Stimulated activated CD8-positive, alpha-beta memory T cell treated with anti-CD3 and anti-CD28 coated beads, Interleukin-12 subunit alpha, Interleukin-12 subunit beta, amount 100 ng/mL, for 4 hours (primary cell): ENCODE measurements around the gene GSE1.

Experiments used
- DNase-seq: peaks from one replicate; pipeline ENCODE4 v3.0.0-alpha.2; 2020; ENCODE audit warnings: low read depth

The GSE1 gene

GRCh38 chr16:85606904-85607303, 6.2 kb upstream of the GSE1 start:
- no peak for DNase-seq

DNA sequence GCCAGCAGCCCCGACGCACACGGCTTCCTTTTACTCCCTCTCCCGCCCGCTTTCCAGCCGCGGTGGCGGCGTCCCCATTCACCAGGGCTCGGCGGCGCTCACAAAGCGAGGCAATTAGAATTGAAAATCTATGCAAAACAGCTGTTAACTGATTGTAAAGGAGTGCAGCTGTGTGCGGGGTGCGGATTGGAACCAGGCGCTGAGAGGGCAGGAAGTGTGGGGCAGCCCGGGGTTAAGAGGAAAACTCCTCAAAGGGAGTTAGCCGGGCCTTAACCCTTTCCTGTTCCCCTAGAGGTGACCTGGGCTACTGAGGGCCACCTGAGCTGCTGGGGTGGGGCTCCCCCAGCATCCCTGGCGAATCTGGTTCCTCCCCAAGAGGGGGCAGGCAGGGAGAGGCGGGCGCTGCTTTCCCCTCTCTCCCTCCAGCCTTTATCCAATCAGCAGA, 5.8 kb upstream of the GSE1 start:
- DNase-seq, result no peak

GRCh38 chr16:85607796-85608514, 5.2 kb upstream of the GSE1 start:
- DNase-seq, result no peak

GRCh38 chr16:85608515-85608885, 4.6 kb upstream of the GSE1 start:
- DNase-seq, result no peak

GRCh38 chr16:85608887-85609286, 4.2 kb upstream of the GSE1 start:
- no peak for DNase-seq

DNA sequence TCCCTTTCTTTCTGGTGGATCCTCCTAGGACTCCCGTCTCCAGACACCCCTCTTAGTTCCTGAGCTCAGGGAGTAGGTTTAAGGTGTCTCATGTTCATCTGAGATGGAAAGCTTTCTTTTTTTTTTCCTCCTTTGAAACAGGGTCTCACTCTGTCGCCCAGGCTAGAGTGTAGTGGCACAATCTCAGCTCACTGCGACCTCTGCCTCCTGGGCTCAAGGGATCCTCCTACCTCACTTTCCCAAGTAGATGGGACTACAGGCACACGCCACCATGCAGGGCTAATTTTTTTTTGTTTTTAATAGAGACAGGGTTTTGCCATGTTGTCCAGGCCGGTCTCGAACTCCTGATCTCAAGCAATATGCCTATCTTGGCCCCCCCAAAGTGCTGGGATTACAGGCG, 3.6 kb upstream of the GSE1 start:
- no peak for DNase-seq

GRCh38 chr16:85610059-85610445, 3.1 kb upstream of the GSE1 start:
- no peak for DNase-seq

- peak; percentile 81 for DNase-seq
Observed at GRCh38 chr16:85610446-85611193, 2.5 kb upstream of the GSE1 start.

DNA sequence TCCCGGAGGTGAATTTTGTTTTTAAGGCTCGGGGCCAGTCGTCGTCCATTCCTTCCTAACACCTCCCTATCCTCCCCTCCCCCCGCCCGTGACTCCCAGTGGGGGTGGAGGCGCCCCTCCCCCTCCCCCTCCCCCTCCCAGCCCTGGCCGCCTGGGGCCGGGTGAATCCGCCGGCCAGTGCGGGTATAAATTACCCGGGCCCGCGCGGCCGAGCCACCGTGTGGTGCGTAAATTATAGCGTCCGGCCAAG, 2.0 kb upstream of the GSE1 start:
- DNase-seq, result no peak

- DNase-seq, result peak; percentile 42
Observed at GRCh38 chr16:85611444-85612190, 1.5 kb upstream of the GSE1 start.

- no peak for DNase-seq
Observed at GRCh38 chr16:85612191-85612800, 826 bp upstream of the GSE1 start.

GRCh38 chr16:85613604-85614337, 649 bp downstream of the GSE1 start:
- DNase-seq, result no peak

DNA sequence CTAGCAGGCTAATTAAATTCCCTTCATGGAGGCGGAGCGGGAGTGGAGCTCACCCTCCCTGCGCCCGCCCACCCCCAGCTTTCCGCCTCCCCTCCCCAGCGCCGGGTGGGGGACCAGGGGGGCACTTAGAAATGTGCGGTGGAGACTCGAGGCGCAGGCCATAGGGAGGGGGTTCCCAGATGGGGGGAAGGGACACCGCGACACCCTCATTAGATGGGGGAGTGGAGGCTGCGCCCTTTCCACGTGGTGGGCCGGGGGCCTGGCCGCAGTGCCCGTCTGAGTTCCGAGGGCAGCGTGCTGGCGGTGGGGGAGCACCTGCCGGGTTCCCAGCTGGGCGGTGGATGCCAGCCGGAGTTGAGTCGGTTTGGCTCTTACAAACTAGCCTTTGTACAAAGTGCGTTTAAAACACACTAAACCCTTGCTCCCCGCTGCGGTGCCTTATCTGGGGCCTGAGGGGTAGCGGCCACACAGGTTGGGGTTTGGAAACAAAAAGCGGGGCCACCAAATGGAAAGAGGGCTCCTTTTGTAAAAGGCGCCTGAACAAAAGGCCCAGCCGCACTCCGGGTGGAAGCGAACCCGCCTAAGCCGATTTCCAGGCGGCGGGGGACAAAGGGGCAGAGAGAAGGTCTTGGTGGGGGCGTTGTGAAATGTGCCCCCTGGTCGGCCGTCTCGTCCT, 1.4 kb downstream of the GSE1 start:
- DNase-seq, result no peak

DNA sequence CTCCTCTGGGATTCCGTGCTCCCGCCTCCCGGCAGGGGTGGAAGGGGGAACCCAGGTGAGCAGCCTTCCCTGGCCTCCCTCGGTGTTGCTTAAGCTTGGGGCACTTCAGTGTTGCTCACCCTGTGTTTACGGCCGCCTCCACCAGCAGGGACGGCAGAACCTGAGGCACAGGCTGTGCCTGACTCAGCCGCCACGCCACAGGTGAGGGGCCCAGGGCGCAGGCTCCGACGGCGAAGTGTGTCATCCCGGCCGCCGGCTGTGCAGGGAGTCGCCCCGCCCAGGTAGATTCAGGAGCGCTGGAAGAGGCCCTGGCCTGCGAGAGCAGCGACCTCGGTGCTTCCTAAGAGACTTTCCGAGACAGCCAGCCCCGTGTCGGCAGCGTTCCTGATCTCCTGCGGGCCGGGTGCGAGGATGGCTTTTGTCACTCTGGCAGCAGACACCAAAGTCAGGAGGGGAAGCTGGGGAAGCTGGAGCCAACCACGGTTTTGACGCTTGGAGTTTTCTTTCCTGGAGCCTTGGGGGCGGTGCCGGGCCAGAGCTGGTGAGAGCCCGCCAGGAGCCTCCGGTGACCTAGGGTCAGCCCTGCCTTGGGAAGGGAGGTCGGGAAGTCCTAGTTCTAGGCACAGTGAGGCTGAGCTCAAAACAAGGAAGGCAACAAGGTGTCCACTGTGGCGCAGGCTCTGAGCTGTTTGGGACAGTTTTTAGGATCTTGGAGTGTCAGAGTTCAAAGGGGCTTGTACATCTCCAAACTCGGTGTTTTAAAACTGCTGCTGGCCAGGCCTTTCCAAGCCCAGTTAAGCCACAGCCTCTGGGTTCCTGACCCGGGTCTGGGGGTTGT, 2.1 kb downstream of the GSE1 start:
- DNase-seq, result peak; percentile 60

- peak; percentile 62 for DNase-seq
Observed at GRCh38 chr16:85615852-85616606, 2.9 kb downstream of the GSE1 start.

DNA sequence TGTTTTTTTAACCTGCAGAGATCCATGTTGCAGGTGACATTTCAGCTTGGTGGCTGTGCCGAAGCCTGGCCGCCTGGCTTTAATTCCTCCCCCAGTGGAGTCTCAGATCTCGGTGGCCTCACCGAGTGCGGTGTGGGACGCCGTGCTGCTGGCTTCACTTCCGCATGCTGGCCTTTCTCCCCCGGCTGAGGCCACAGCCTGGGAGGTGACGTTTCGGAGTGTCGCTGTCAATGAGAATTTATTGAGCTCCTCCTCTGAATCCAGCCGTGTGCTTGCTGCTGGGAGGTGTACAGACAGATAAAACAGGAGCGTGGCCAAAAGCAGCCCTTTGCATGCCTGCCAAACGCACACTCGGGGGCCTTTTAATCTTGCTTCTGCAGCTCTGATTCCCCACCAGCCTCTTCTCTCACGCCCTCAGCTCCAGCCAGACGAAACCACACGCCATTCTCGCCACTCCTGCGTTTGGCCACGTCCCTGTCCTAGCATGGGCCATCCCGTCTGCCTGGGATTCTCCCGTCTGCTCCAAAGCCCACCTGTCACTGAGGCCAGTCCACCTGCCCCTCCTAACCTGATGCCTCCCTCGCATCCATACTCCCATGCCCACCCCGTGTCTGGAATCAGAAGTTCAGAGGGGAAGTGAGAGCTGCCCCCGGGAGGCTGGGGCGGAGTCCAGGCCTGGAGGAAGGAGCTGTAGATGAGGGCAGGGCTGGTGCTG, 3.6 kb downstream of the GSE1 start:
- DNase-seq, result no peak

GRCh38 chr16:85617948-85618347, 4.8 kb downstream of the GSE1 start:
- no peak for DNase-seq

GRCh38 chr16:85618521-85618920, 5.4 kb downstream of the GSE1 start:
- no peak for DNase-seq
